T follicular helper cell (primary cell): ENCODE measurements around the gene TRABD2A.
"Not testable (repeated sequence)": the region's sequence is repeated elsewhere in the genome, so short reads cannot be mapped to it uniquely, and the experiment has no call there.

Experiments
- DNase-seq: peaks from one replicate; pipeline ENCODE4 v3.0.0-alpha.2; 2020; ENCODE audit warnings: low read depth
- total RNA-seq, 2 experiments: gene quantifications; one replicate each; lab custom pipeline; 2026; lab: John Stamatoyannopoulos, UW

TRABD2A gene
- 31.1 to 71.8 reads per million in 2 experiments for total RNA-seq

DNA sequence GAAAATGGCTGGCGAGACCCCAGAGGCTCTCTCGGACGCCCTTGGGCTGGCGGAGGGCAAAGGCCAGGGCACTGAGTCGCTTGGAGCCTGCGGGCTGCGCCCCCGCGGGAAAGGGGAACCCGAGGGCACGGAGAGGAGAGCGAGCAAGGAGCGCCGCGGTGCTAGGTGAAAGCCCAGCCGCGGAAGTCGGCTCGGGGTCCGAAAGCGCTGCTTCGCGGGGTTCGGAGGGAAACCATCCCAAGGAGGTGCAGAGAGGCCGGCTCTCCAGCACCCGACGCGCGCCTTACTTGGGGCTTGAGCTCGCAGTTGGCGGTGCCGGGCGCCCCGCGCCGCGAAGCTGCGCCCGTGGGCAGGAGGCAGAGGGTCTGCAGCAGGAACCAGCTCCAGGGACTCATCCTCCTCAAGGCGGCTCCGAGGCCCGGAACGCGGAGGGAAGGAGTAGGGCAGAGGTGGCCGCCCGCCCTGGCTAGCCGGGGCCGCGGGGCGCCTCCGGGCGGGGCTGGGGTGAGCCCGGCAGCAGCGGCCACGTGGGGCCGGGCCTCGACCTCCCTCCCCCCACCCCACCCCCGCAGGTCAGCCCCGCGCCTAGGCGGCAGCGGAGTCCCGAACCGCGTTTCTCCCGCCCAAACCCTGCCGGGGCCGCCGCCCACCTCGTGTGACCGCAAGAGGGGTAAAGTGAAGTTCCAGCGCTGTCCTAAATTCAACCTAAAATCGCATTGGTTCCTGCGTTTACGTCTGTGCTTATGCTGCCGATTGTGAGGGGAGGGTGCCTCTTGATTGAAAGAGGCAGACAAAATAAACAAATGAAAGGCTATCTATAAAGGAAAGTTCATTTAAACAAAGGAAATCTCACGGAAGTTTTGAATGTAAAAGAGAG, at the start of gene TRABD2A:
Gene TRABD2A, minus strand, starts transcription at position 440 of the 877 bp plus-strand sequence. Its CDS starts 45 bp downstream, at position 395.
- DNase-seq = peak; percentile 34

GRCh38 chr2:84927275-84927627, 46.4 kb upstream of the TRABD2A start:
- no peak for DNase-seq

GRCh38 chr2:84925724-84926376, 45.0 kb upstream of the TRABD2A start:
- DNase-seq = peak; percentile 96

DNA sequence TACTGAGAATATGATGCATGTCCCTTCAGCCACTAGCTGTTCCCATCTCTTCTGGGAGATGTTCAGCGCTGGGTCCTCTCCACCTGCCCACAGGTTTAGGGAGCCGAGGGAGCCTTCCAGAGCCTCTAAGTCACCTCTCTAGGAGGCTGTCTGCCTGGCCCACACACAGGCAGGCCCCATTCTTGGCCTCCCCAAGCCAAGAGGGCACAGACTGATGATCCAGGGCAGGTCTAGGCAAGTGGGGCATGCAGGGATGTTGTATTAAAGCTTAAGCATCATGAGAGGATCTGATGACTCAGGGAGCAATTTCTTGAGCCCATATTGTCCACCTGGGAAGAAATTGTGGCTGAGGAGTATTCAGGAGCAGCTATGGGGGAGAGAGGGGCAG, 44.4 kb upstream of the TRABD2A start:
- no peak for DNase-seq

DNA sequence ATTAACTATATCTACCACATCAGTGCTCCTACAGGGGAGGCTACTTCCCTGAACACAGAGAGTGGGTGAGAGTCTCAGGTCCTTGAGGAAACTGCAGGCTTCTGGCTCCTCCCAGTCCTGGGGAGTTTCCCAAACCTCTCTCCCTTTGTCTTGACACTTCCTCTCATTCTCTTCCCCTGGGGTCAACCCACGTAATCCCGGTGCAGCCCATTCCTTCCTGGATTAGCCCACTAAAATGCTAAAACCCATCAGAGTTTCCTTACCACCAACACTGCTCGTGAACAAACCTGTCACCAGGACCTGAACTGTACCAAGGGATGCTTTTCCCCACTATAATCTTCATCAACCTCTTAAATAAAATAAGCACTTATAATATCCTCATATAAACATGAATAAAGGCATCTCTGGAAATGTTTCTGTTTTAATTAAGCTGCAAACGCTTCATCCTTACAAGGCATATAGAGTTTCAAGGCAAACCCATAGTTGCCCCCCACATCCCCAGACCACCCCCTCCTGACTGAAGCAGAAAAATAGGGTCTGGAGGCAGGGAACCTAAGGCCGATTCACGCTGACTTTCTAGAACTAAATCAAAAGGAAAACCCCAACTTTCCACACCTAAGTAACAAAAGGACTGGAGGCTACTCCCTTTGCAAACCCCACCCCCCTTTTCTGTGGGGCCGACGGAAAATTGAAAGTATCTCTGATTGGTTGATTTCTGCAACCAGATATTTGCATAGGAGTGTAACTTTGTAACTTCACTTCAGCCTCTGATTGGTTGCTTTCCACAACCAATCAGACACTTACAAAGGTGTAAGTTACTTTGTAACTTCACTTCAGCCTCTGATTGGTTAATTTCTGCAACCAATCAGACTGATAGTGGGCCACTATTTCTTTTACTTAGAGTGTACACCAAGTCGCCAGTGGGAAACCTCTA, 43.6 kb upstream of the TRABD2A start:
- DNase-seq = no peak

DNA sequence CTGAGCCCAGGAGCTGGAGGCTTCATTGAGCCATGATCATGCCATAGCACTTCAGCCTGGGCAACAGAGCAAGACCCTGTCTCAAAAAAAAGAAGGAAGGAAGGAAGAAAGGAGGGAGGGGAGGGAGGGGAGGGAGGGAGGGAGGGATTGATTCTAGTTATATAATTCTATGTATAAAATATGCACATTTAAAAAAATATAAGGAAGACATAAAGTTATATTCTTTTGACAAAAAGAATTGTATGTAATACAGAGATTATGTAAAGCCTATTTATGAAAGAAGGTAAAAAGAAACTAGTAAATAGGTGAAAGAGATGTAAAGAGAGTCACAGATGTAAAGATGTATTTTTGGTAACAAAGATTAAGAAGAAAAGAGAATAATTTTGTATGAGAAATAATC, 42.1 kb upstream of the TRABD2A start:
- DNase-seq = no peak

DNA sequence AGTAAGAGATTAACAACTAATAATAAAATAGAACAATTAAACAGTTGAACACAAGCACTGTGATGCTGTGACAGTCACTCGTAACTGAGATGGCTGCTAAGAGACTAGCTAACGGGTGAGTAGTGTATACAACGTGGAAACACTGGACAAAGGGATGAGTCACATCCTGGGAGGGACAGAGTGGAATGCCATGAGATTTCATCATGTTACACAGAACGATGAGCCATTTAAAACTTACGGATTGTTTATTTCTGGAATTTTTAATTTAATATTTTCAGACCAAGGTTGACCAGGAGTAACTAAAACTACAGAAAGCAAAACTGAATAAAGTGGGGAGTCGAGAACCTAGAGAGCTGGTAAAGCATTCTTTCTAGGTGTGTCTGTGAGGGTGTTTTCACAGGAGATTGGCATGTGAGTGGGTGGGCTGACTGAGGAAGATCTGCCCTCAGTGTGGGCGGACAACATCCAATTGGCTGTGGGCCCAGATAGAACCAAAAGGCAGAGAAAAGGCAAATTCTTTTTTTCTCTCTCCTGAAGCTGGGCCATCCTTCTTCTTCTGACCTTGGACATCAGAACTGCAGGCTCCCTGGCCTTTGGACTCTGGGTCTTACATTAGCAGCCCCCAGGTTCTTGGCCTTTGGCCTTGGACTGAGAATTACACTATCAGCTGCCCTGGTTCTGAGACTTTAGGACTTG, 39.1 kb upstream of the TRABD2A start:
- DNase-seq = no peak

GRCh38 chr2:84918430-84918829, 37.5 kb upstream of the TRABD2A start:
- DNase-seq = no peak

GRCh38 chr2:84917821-84918220, 36.9 kb upstream of the TRABD2A start:
- DNase-seq = not testable (repeated sequence)

DNA sequence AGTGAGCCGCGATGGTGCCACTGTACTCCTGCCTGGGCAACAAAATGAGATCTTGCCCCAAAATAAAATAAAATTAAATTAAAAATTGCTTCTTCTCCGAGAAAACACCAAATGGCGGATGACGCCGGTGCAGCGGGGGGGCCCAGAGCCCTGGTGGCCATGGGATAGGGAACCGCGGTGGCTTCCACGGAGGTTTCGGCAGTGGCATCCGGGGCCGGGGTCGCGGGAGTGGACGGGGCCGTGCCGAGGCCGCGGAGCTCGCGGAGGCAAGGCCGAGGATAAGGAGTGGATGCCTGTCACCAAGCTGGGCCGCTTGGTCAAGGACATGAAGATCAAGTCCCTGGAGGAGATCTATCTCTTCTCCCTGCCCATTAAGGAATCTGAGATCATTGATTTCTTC, 34.8 kb upstream of the TRABD2A start:
- not testable (repeated sequence) for DNase-seq

- DNase-seq = no peak
Measured at GRCh38 chr2:84914334-84914733, 33.5 kb upstream of the TRABD2A start.

GRCh38 chr2:84912984-84913383, 32.1 kb upstream of the TRABD2A start:
- no peak for DNase-seq

GRCh38 chr2:84911135-84911678, 30.3 kb upstream of the TRABD2A start:
- no peak for DNase-seq

DNA sequence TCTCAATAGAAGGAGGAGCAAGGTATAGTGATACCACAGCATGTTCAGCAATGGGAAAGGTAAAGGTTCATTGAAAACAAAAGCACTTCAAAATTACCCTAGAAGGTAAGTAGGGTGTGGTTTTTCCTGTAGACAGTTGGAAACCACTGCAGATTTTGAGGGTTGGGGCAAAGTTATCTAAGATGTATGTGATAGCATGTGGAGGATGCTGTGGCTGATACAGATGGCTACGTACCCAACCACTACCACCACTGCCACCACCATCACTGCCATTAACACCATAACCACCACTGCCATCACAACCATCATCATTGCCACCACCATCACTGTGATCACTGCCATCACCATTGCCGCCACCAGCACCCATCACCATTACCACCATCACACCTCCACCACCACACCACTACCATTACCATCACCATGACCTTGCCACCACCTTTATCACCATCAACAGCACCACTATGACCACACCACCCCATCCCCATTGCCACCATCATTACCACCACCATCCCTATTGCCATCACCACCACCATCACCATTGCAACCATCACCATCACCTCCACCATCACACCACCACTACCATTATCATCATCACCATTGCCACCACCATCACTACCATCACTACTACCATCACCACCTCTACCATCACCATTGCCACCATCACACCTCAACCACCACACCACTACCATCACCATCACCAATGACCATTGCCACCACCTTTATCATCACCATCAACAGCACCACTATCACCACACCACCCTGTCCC, 28.2 kb upstream of the TRABD2A start:
- DNase-seq = no peak

- peak; percentile 37 for DNase-seq
Measured at GRCh38 chr2:84906900-84907714, 26.2 kb upstream of the TRABD2A start.

- DNase-seq = no peak
Measured at GRCh38 chr2:84906108-84906899, 25.4 kb upstream of the TRABD2A start.

- DNase-seq = peak; percentile 83
Measured at GRCh38 chr2:84905181-84906107, 24.6 kb upstream of the TRABD2A start, which contains the start of gene TMSB10. TMSB10 (plus strand) TSS chr2:84905656.
